NCI-H2196 (cell line): ENCODE measurements around the gene OR2B2.

Experiments
- DNase-seq: peaks from one replicate; lab custom pipeline; 2025; ENCODE audit not compliant: unreplicated experiment; lab: John Stamatoyannopoulos, UW

The OR2B2 gene

GRCh38 chr6:27867945-27868300 is 44.3 kb downstream of the OR2B2 start:
- no peak for DNase-seq

- no peak for DNase-seq
Observed at GRCh38 chr6:27867051-27867944, 44.9 kb downstream of the OR2B2 start.

DNA sequence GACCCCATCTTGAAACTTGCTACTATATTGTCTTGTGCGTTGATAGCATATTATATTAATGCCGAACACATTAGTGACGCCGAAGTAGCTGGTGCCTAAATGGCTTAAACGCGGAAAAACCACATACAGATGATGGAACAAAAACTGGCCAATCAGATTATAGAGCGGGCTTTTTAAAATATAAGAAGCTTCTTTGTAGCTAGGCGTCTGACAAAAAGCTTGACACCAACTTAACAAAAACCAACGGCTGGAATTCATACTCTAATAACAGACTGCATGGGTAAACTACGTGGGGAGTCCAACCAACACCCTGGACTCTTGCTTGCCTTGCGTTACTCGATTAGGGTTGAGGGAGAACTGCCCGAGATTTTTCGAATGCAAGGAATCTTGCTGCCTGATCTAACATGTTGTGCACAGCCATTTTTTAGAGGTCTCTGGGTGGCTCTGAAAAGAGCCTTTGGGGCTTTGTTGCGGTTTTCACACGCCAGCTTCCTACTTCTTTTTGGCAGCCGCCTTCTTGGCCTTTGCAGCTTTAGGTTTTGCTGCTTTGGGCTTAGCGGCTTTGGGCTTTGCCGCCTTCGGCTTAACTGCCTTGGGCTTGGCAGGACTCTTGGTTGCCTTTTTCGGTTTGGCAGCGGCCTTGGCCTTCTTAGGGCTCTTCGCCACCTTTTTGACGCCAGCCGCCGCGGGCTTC is 45.7 kb downstream of the OR2B2 start:
- DNase-seq, result no peak

DNA sequence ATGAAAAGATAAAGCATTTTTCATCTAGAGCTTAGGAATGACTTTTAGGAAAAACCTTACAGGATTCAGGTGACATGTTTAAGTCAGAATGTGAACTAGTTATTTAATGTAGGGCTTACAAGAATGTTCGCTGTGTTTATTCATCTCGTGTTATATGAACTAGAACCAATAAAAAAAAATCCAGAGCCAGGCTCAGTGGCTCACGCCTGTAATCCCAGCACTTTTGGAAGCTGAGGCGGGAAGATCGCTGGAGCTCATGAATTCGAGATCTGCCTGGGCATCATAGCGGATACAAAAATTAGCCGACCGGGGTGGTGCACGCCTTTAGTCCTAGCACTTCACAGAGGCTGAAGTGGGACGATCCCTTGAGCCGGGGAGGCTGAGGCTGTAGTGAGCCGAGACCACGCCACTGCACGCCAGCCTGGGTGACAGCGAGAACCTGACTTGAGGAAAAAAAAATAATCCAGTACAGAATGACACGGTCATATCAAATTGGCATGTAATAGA is 46.3 kb downstream of the OR2B2 start:
- no peak for DNase-seq

GRCh38 chr6:27864906-27865849 is 47.0 kb downstream of the OR2B2 start:
- DNase-seq, result peak; percentile 86

DNA sequence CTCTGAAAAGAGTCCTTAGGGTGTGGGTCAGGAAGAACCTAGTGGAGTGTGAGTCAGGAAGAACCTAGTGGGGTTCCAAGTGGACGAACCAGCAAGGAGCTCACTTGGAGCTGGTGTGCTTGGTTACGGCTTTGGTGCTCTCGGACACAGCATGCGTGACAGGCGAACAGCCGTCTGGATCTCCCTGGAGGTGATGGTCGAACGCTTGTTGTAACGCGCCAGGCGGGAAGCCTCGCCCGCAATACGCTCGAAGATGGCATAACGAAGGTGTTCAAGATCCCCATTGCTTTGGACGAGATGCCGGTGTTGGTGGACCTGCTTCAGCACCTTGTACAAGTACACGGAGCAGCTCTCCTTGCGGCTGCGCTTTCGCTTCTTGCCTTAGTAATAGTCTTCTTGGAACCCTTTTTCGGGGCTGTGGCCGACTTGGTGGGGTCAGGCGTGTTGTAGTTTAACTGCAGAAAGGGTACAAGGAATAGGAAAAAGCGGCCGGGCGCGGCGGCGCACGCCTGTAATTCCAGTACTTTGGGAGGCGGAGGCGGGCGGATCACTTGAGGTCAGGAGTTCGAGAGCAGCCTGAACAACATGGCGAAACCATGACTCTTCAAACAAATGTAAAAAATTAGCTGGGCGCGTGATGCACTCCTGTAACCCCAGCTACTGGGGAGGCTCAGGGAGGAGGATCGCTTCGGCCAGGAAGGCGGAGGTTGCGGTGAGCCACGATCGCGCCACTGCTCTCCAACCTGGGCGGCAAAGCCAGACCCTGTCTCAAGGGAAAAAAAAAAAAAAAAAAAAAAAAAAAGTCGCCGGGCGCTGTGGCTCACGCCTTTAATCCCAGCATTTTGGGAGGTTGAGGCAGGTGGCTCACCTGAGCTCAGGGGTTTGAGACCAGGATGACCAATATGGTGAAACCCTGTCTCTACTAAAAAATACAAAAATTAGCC is 48.0 kb downstream of the OR2B2 start:
- no peak for DNase-seq

DNA sequence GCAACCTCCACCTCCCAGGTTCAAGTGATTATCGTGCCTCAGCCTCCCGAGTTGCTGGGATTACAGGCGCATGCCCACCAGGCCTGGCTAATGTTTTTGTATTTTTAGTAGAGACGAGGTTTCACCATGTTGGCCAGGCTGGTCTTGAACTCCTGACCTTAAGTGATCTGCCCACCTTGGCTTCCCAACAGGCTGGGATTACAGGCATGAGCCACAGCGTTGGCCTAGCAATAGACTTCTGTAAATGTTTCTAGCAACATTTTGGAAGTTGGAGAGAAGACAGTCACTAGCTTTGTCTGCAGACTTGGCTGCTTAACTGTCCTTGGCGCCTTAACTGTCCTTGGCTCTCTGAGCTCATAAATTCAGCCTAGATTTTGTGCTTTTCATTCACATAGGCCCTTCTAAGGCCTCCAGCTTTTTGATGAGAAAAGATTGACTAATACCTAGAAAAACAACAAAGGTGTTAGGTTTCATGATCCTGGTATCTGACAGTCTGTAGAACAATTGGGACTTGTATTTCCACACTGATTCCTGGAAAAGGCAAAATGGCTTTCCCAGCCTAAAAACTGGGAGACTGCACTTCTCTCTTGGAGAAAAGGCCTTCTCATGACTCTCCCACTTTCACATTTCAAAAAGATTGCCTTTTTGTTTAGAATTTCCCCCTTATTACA is 49.7 kb downstream of the OR2B2 start:
- no peak for DNase-seq

- DNase-seq, result no peak
Observed at GRCh38 chr6:27861861-27862260, 50.3 kb downstream of the OR2B2 start.

- DNase-seq, result no peak
Observed at GRCh38 chr6:27861276-27861840, 50.8 kb downstream of the OR2B2 start.
